ENCODE results near the gene PSME3.

DNA sequence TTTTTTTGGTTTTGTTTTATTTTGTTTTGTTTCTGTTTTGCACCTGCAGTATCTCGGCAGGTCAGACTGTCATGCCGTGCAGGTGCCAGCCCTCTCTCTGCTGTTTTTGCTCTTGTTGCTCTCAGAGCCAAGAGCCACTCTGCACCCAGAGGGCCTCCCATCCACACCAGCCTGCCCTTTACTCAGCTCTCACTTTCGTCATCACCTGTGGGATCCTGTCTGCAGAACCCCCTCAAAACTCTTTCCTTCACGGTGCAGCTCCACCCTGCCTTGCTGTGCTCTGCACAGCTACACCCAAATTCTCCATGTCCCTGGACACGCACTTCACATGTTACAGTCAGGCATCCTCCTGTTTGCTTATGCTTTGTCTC is 20.4 kb downstream of the PSME3 start:
- TF ChIP-seq, protein P1, sequence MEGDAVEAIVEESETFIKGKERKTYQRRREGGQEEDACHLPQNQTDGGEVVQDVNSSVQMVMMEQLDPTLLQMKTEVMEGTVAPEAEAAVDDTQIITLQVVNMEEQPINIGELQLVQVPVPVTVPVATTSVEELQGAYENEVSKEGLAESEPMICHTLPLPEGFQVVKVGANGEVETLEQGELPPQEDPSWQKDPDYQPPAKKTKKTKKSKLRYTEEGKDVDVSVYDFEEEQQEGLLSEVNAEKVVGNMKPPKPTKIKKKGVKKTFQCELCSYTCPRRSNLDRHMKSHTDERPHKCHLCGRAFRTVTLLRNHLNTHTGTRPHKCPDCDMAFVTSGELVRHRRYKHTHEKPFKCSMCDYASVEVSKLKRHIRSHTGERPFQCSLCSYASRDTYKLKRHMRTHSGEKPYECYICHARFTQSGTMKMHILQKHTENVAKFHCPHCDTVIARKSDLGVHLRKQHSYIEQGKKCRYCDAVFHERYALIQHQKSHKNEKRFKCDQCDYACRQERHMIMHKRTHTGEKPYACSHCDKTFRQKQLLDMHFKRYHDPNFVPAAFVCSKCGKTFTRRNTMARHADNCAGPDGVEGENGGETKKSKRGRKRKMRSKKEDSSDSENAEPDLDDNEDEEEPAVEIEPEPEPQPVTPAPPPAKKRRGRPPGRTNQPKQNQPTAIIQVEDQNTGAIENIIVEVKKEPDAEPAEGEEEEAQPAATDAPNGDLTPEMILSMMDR (IDR thresholded peaks at IDR 0.05; ENCODE audit: borderline replicate concordance, extremely low read depth, low read length, poor library complexity, severe bottlenecking) = no peak
- TF ChIP-seq EZH2 (IDR thresholded peaks at IDR 0.05; ENCODE audit: borderline replicate concordance, low read depth, low read length, severe bottlenecking) = no peak

Data from DND-41 (cell line).